HepG2 (cell line): ENCODE results near the gene NCAM2. TPM values are rescaled to one million over a fixed set of nuclear protein-coding genes. Genes with fewer than 3 reads are reported as not detected.

Source experiments
- ATAC-seq: fragments of 200-7000 bp; cut with Tn5 transposase; 3 replicates; pipeline ENCODE4 v1.9.1; 2020; ENCODE audit warnings: mild to moderate bottlenecking, moderate library complexity
- BruUV-seq: library from RNA; stranded (reverse); fragments of 400-500 nt; replicated peaks from 2 replicates; lab custom pipeline; 2021; lab: Mats Ljungman, UMichigan
- CTCF ChIA-PET: fragments of 300-600 bp; formaldehyde crosslinking; extraction: SDS; loops from one replicate; lab custom pipeline; 2021; ENCODE audit warnings: low total read pairs, inconsistent platforms, low intra/inter-chr PET ratio; lab: Yijun Ruan, JAX
- POLR2A ChIA-PET: fragments of 350-600 bp; sonication (Branson Sonifier 250); formaldehyde crosslinking; loops from one replicate; lab custom pipeline; 2020; ENCODE audit warnings: antibody characterized with exemption, inconsistent platforms; lab: Yijun Ruan, JAX
- DNase-seq: peaks from one replicate; pipeline ENCODE4 v3.0.0-alpha.2; 2015; ENCODE audit warnings: low spot score
- FAIRE-seq: peaks from 3 replicates; lab custom pipeline; 2011; peaks lifted over from hg19 to GRCh38; lab: Jason Lieb, UNC
- H2AFZ ChIP-seq: one replicate; pipeline ENCODE4 v1.6.1; 2011; ENCODE audit warnings: low read length, inconsistent platforms
- H3K27ac ChIP-seq: fragments of 300-600 bp; 3 replicates; pipeline ENCODE4 v1.8.0; 2011; ENCODE audit warnings: mixed run types, mild to moderate bottlenecking, mixed read lengths, low read length, inconsistent platforms; ENCODE audit not compliant: insufficient read depth; ENCODE audit errors: extremely low read length
- H3K27me3 ChIP-seq, 2 experiments: fragments of 200-600 bp in 1 of 2; 2 replicates in 1 of 2; 3 replicates in 1 of 2; pipeline versions ENCODE4 v1.6.0 to v1.8.0; 2011; ENCODE audit warnings: low read length in 2 of 2, mild to moderate bottlenecking in 2 of 2, moderate library complexity in 2 of 2, inconsistent platforms in 1 of 2; ENCODE audit not compliant: insufficient read depth in 2 of 2, control insufficient read depth in 1 of 2
- H3K36me3 ChIP-seq, 2 experiments: fragments of 200-600 bp in 1 of 2; replicated peaks in 1 of 2; 2 replicates in 1 of 2; 3 replicates in 1 of 2; pipeline versions ENCODE4 v1.5.1 to v1.8.0; 2011; ENCODE audit warnings: low read length in 2 of 2, inconsistent platforms in 1 of 2; ENCODE audit not compliant: insufficient read depth in 2 of 2, control insufficient read depth in 1 of 2
- H3K4me1 ChIP-seq: 2 replicates; pipeline ENCODE4 v1.5.1; 2012; ENCODE audit warnings: low read length, inconsistent platforms; ENCODE audit not compliant: insufficient read depth
- H3K4me2 ChIP-seq: 2 replicates; pipeline ENCODE4 v1.6.0; 2011; ENCODE audit warnings: low read depth, low read length, inconsistent platforms
- H3K4me3 ChIP-seq, 3 experiments: fragments of 200-600 bp in 1 of 3; sonication (generic), shearing (Covaris generic) in 1 of 3; replicated peaks in 1 of 3; 2 replicates each; pipeline ENCODE4 v1.5.1; 2011 to 2016; ENCODE audit warnings: low read length in 3 of 3, inconsistent platforms in 2 of 3, low read depth in 2 of 3, mild to moderate bottlenecking in 2 of 3, control low read depth in 1 of 3, mixed read lengths in 1 of 3; ENCODE audit not compliant: insufficient read depth in 1 of 3
- H3K79me2 ChIP-seq: one replicate; pipeline ENCODE4 v1.6.1; 2011; ENCODE audit warnings: low read length, inconsistent platforms; ENCODE audit not compliant: insufficient read depth
- H3K9ac ChIP-seq: 2 replicates; pipeline ENCODE4 v1.6.0; 2011; ENCODE audit warnings: mild to moderate bottlenecking, low read depth, low read length, inconsistent platforms; ENCODE audit not compliant: insufficient read depth
- H3K9me3 ChIP-seq: 2 replicates; pipeline ENCODE4 v1.5.1; 2012; ENCODE audit warnings: mild to moderate bottlenecking, low read length
- H4K20me1 ChIP-seq: 2 replicates; pipeline ENCODE4 v1.6.0; 2011; ENCODE audit warnings: inconsistent platforms, mild to moderate bottlenecking, low read length, moderate library complexity; ENCODE audit not compliant: insufficient read depth
- GABPA ChIP-seq, 2 experiments: IDR thresholded peaks; 2 replicates each; pipeline ENCODE4 v1.6.1; 2011 to 2016; ENCODE audit warnings: low read depth in 2 of 2, low read length in 1 of 2, missing biosample characterization in 1 of 2, missing genetic modification characterization in 1 of 2
- MAFF ChIP-seq: IDR thresholded peaks from 2 replicates; pipeline ENCODE4 v1.6.1; 2011; ENCODE audit warnings: low read depth, low read length, improper control_type of control experiment
- MAFK ChIP-seq, 2 experiments: IDR thresholded peaks in 1 of 2; conservative IDR thresholded peaks in 1 of 2; 2 replicates each; pipeline ENCODE4 v1.6.1; 2011; ENCODE audit warnings: improper control_type of control experiment in 2 of 2, low read length in 2 of 2
- NFATC3 ChIP-seq: sonication (generic); formaldehyde crosslinking; IDR thresholded peaks from 2 replicates; pipeline ENCODE4 v1.5.1; 2020; ENCODE audit warnings: mild to moderate bottlenecking, missing genetic modification reagents
- RXRB ChIP-seq: IDR thresholded peaks from 2 replicates; pipeline ENCODE4 v1.6.1; 2016; ENCODE audit warnings: borderline replicate concordance, missing genetic modification reagents, missing compliant biosample characterization
- TGIF2 ChIP-seq: IDR thresholded peaks from 2 replicates; pipeline ENCODE4 v1.6.1; 2016; ENCODE audit warnings: control low read depth, missing compliant biosample characterization
- WGBS: methylation state at CpG from one replicate; pipeline ENCODE4 v1.1.6; 2017; ENCODE audit warnings: low lambda C conversion rate; 5-methylcytosine and 5-hydroxymethylcytosine counted together
- in situ Hi-C: cut with HindIII; loops from 2 replicates; pipeline ENCODE4 v1.10.0; 2017; ENCODE audit warnings: low pct_unique_long_range_greater_than_20kb; ENCODE audit not compliant: extremely low pct_ligation_motif_present
- intact Hi-C: fragments of 100-400 bp; cut with micrococcal nuclease; formaldehyde crosslinking; loops from one replicate; pipeline ENCODE4 v1.10.0; 2022; ENCODE audit not compliant: unreplicated experiment
- polyA plus RNA-seq, 8 experiments: library from polyadenylated mRNA; depleted of rRNA in 3 of 8; stranded (reverse) in 7 of 8; unstranded in 1 of 8; fragments of >200 nt; fragmentation: Illumina TruSeq in 4 of 8; extraction: Trizol in 4 of 8; gene quantifications; 2 replicates each; pipeline versions ENCODE4 v1.2.1 to v1.2.3, GENCODE V29; 2011 to 2016; ENCODE audit warnings: low read depth in 4 of 8, missing spikeins in 1 of 8, mixed read lengths in 1 of 8; ENCODE audit not compliant: insufficient read depth in 1 of 8
- total RNA-seq, 5 experiments: library from RNA; depleted of rRNA; stranded (reverse); fragments of >200 nt; fragmentation: Illumina TruSeq; extraction: Trizol; gene quantifications; 2 replicates each; pipeline ENCODE4 v1.2.3, GENCODE V29; 2016; ENCODE audit warnings: low read depth in 1 of 5
- TF ChIP-seq, protein P1 (sequence below): sonication (generic); formaldehyde crosslinking; IDR thresholded peaks from 2 replicates; pipeline ENCODE4 v1.5.0; 2020; ENCODE audit warnings: mild to moderate bottlenecking, missing genetic modification reagents
- TF ChIP-seq, protein P2 (sequence below): IDR thresholded peaks from 2 replicates; pipeline ENCODE4 v1.6.1; 2012; ENCODE audit warnings: low read length, improper control_type of control experiment

NCAM2 gene
- total and polyA plus RNA-seq, 2 of the 13 experiments (the other 11 are each of a cell fraction or from before 2014, with no cell fraction given), result not detected

DNA sequence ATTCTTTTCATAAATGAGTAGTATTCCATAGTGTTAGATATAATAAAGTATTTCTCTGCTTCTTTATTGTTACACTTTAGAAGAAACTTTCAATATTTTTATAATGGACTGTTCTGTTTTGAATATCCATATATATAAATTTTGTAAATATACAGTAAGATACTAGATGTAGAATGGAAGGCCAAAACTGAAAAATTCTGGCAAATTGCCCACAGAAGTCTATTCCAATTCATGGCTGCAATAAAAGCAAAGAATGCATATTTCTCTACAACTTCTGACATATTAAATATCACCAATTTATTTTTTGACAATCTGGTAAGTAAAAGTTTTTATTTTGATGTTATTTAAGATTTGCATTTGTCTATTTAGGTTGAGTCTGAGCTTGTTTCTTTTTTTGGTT, 532.5 kb downstream of the NCAM2 start (continued):
- TF ChIP-seq, protein P1, sequence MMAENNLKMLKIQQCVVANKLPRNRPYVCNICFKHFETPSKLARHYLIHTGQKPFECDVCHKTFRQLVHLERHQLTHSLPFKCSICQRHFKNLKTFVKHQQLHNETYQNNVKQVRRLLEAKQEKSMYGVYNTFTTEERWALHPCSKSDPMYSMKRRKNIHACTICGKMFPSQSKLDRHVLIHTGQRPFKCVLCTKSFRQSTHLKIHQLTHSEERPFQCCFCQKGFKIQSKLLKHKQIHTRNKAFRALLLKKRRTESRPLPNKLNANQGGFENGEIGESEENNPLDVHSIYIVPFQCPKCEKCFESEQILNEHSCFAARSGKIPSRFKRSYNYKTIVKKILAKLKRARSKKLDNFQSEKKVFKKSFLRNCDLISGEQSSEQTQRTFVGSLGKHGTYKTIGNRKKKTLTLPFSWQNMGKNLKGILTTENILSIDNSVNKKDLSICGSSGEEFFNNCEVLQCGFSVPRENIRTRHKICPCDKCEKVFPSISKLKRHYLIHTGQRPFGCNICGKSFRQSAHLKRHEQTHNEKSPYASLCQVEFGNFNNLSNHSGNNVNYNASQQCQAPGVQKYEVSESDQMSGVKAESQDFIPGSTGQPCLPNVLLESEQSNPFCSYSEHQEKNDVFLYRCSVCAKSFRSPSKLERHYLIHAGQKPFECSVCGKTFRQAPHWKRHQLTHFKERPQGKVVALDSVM (CRISPR knock-in tag), result no peak
- TF ChIP-seq, protein P2, sequence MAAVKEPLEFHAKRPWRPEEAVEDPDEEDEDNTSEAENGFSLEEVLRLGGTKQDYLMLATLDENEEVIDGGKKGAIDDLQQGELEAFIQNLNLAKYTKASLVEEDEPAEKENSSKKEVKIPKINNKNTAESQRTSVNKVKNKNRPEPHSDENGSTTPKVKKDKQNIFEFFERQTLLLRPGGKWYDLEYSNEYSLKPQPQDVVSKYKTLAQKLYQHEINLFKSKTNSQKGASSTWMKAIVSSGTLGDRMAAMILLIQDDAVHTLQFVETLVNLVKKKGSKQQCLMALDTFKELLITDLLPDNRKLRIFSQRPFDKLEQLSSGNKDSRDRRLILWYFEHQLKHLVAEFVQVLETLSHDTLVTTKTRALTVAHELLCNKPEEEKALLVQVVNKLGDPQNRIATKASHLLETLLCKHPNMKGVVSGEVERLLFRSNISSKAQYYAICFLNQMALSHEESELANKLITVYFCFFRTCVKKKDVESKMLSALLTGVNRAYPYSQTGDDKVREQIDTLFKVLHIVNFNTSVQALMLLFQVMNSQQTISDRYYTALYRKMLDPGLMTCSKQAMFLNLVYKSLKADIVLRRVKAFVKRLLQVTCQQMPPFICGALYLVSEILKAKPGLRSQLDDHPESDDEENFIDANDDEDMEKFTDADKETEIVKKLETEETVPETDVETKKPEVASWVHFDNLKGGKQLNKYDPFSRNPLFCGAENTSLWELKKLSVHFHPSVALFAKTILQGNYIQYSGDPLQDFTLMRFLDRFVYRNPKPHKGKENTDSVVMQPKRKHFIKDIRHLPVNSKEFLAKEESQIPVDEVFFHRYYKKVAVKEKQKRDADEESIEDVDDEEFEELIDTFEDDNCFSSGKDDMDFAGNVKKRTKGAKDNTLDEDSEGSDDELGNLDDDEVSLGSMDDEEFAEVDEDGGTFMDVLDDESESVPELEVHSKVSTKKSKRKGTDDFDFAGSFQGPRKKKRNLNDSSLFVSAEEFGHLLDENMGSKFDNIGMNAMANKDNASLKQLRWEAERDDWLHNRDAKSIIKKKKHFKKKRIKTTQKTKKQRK, result no peak

GRCh38 chr21:21547368-21547953, 549.3 kb downstream of the NCAM2 start:
- TF ChIP-seq MAFF (0 out of 2 replicates have a peak, but pooled peaks have one; percentile 20), RXRB (CRISPR knock-in tag) (no peak), GABPA (IDR thresholded peaks at IDR 0.05; ENCODE audit: low read depth, low read length) (no peak), GABPA (CRISPR knock-in tag; IDR thresholded peaks at IDR 0.05; ENCODE audit: low read depth) (no peak), MAFK (conservative IDR thresholded peaks at IDR 0.05 in 1 of 2, IDR thresholded peaks at IDR 0.05 in 1 of 2; ENCODE audit: low read length in 2 of 2) (peak in 1 of 2 experiments; percentile 38; a peak in 1 of 4 replicates), NFATC3 (CRISPR knock-in tag) (no peak), TGIF2 (CRISPR knock-in tag) (no peak)
- Histone ChIP-seq H3K79me2 (no peaks in the 10 kb centered on the region), H3K4me3 (no peak overlapping the region), H3K4me2 (no peak overlapping the region), H2AFZ (no peak overlapping the region), H3K27me3 (no peaks in the 10 kb centered on the region), H4K20me1 (no peaks in the 10 kb centered on the region), H3K36me3 (no peaks in the 10 kb centered on the region), H3K9ac (no peak overlapping the region), H3K4me1 (no peaks in the 10 kb centered on the region), H3K9me3 (peaks cover 80% of the 10 kb centered on the region), H3K27ac (no peak overlapping the region)
- ATAC-seq (no peak), FAIRE-seq (no peak), DNase-seq (no peak)
- intact Hi-C loops (no loop called here), in situ Hi-C loops (no loop called here)
- no TSS peak for BruUV-seq
- 18% methylated on average over 5 of the region's 5 CpGs for WGBS
- CTCF ChIA-PET, result no interaction called here
- POLR2A ChIA-PET, result no interaction called here
